GM18520 (cell line): Measurements from ENCODE around the gene TCEAL9.
"Not testable (repeated sequence)": the region's sequence is repeated elsewhere in the genome, so short reads cannot be mapped to it uniquely, and the experiment has no call there.

Source experiments
- ATAC-seq: cut with Tn5 transposase; IDR thresholded peaks from one replicate; pipeline ENCODE4 v1.9.1; 2021; ENCODE audit not compliant: unreplicated experiment

The TCEAL9 gene

GRCh38 chrX:103356130-103356798, at the start of gene TCEAL9:
TCEAL9 (plus strand) TSS chrX:103356506; CDS start chrX:103357685, 1,179 bp downstream.
- no peak for ATAC-seq

GRCh38 chrX:103309860-103310554, 46.3 kb upstream of the TCEAL9 start:
- no peak for ATAC-seq

- peak; percentile 80 for ATAC-seq
Observed at GRCh38 chrX:103310555-103311398, 45.5 kb upstream of the TCEAL9 start, which contains the start of gene BEX2. BEX2 (minus strand) TSS chrX:103310990; CDS start chrX:103309976, 1,014 bp downstream.

- ATAC-seq: no peak
Observed at GRCh38 chrX:103311399-103311780, 44.9 kb upstream of the TCEAL9 start.

GRCh38 chrX:103329991-103330390, 26.3 kb upstream of the TCEAL9 start, which contains the start of gene TCEAL7:
TCEAL7 (plus strand) TSS chrX:103330239; CDS start chrX:103331404, 1,165 bp downstream.
- ATAC-seq: no peak

- no peak for ATAC-seq
Observed at GRCh38 chrX:103330681-103331288, 25.5 kb upstream of the TCEAL9 start.

- ATAC-seq: no peak
Observed at GRCh38 chrX:103338663-103339062, 17.6 kb upstream of the TCEAL9 start.

GRCh38 chrX:103343105-103343504, 13.2 kb upstream of the TCEAL9 start:
- no peak for ATAC-seq

- ATAC-seq: no peak
Observed at GRCh38 chrX:103344606-103345005, 11.7 kb upstream of the TCEAL9 start.

- ATAC-seq: no peak
Observed at GRCh38 chrX:103347682-103348397, 8.5 kb upstream of the TCEAL9 start.

GRCh38 chrX:103356858-103357257, 552 bp downstream of the TCEAL9 start:
- ATAC-seq: no peak

GRCh38 chrX:103357871-103358270, 1.6 kb downstream of the TCEAL9 start:
- ATAC-seq: no peak

GRCh38 chrX:103359605-103360004, 3.3 kb downstream of the TCEAL9 start:
- not testable (repeated sequence) for ATAC-seq

GRCh38 chrX:103360092-103360491, 3.8 kb downstream of the TCEAL9 start:
- ATAC-seq: no peak

- no peak for ATAC-seq
Observed at GRCh38 chrX:103360916-103361315, 4.6 kb downstream of the TCEAL9 start.

- ATAC-seq: no peak
Observed at GRCh38 chrX:103361798-103362197, 5.5 kb downstream of the TCEAL9 start.

GRCh38 chrX:103362474-103362873, 6.2 kb downstream of the TCEAL9 start:
- no peak for ATAC-seq

GRCh38 chrX:103363046-103363445, 6.7 kb downstream of the TCEAL9 start:
- no peak for ATAC-seq

GRCh38 chrX:103367502-103367901, 11.2 kb downstream of the TCEAL9 start:
- no peak for ATAC-seq

GRCh38 chrX:103369479-103369878, 13.2 kb downstream of the TCEAL9 start:
- no peak for ATAC-seq
